ENCODE measurements around the gene KLHL10. TPM values are rescaled to one million over a fixed set of nuclear protein-coding genes. Genes with fewer than 3 reads are reported as not detected.
"Not testable (repeated sequence)": the region's sequence is repeated elsewhere in the genome, so short reads cannot be mapped to it uniquely, and the experiment has no call there.

Gene KLHL10
- total RNA-seq, 1 donor from 2014 or later, result not detected

DNA sequence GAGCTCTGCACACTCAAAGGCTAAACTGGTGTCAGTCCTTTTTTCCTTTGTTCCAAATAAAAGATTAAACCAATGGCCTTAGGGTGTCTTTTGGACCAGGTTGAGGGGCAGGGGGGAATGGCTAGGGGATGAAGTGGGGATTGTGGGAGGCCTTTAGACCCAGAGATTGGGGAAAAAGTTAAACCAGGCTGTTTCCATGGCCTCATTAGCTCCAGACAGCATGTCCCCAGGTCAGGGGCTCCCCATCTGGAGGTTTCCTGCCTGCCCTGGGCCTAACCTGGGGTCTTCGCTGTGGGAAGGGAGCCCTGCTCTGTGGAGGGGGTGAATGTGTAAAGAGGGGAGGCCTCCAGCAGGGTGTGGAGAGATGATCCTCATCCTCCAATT is 14.5 kb upstream of the KLHL10 start:
- H3K4me1 Mint-ChIP-seq, result no peaks in the 10 kb centered on the region
- TF ChIP-seq, protein P1, sequence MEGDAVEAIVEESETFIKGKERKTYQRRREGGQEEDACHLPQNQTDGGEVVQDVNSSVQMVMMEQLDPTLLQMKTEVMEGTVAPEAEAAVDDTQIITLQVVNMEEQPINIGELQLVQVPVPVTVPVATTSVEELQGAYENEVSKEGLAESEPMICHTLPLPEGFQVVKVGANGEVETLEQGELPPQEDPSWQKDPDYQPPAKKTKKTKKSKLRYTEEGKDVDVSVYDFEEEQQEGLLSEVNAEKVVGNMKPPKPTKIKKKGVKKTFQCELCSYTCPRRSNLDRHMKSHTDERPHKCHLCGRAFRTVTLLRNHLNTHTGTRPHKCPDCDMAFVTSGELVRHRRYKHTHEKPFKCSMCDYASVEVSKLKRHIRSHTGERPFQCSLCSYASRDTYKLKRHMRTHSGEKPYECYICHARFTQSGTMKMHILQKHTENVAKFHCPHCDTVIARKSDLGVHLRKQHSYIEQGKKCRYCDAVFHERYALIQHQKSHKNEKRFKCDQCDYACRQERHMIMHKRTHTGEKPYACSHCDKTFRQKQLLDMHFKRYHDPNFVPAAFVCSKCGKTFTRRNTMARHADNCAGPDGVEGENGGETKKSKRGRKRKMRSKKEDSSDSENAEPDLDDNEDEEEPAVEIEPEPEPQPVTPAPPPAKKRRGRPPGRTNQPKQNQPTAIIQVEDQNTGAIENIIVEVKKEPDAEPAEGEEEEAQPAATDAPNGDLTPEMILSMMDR (IDR thresholded peaks at IDR 0.05), result no peak
- H3K4me3 Mint-ChIP-seq, result no peak overlapping the region
- H3K9me3 Mint-ChIP-seq, result no peaks in the 10 kb centered on the region
- peaks cover 24% of the 10 kb centered on the region for H3K36me3 Mint-ChIP-seq (ENCODE audit: low read depth)
- no peak overlapping the region for H3K27ac Mint-ChIP-seq
- ATAC-seq (ENCODE audit: low read depth) (no peak), DNase-seq (no peak)
- POLR2A ChIA-PET, result interaction anchor here (1.0 kb wide), 1 partner anchor 42 kb away, joined by 4 read pairs; the partner anchor contains the start of gene KLHL11
- intact Hi-C loops (cut with micrococcal nuclease), result no loop called here
- CTCF ChIA-PET, result no interaction called here
- H3K27me3 Mint-ChIP-seq, result no peaks in the 10 kb centered on the region

GRCh38 chr17:41823580-41823979 is 14.0 kb upstream of the KLHL10 start:
- POLR2A ChIA-PET, result no interaction called here
- TF ChIP-seq, protein P1 (IDR thresholded peaks at IDR 0.05), result no peak
- peaks cover 27% of the 10 kb centered on the region for H3K36me3 Mint-ChIP-seq (ENCODE audit: low read depth)

GRCh38 chr17:41824086-41824485 is 13.5 kb upstream of the KLHL10 start:
- Mint-ChIP-seq H3K4me3 (no peak overlapping the region), H3K27me3 (no peaks in the 10 kb centered on the region), H3K9me3 (no peaks in the 10 kb centered on the region), H3K36me3 (ENCODE audit: low read depth) (peaks cover 31% of the 10 kb centered on the region), H3K4me1 (no peaks in the 10 kb centered on the region), H3K27ac (no peak overlapping the region)
- intact Hi-C loops (cut with micrococcal nuclease), result no loop called here
- ChIA-PET POLR2A (no interaction called here), CTCF (no interaction called here)
- TF ChIP-seq, protein P1 (IDR thresholded peaks at IDR 0.05), result no peak
- DNase-seq (no peak), ATAC-seq (ENCODE audit: low read depth) (no peak)

More at GRCh38 chr17:41823580-41823979, 14.0 kb upstream of the KLHL10 start:
- H3K4me1 Mint-ChIP-seq, result no peaks in the 10 kb centered on the region
- CTCF ChIA-PET, result no interaction called here
- DNase-seq (no peak), ATAC-seq (ENCODE audit: low read depth) (no peak)
- no peaks in the 10 kb centered on the region for H3K9me3 Mint-ChIP-seq
- no peaks in the 10 kb centered on the region for H3K27me3 Mint-ChIP-seq
- no peak overlapping the region for H3K4me3 Mint-ChIP-seq
- intact Hi-C loops (cut with micrococcal nuclease), result no loop called here
- H3K27ac Mint-ChIP-seq, result no peak overlapping the region

GRCh38 chr17:41825175-41825845 is 12.3 kb upstream of the KLHL10 start:
- ATAC-seq (ENCODE audit: low read depth) (no peak), DNase-seq (no peak)
- TF ChIP-seq, protein P1 (IDR thresholded peaks at IDR 0.05), result no peak
- Mint-ChIP-seq H3K4me3 (no peak overlapping the region), H3K4me1 (no peaks in the 10 kb centered on the region), H3K27me3 (no peaks in the 10 kb centered on the region), H3K9me3 (no peaks in the 10 kb centered on the region), H3K36me3 (ENCODE audit: low read depth) (peaks cover 42% of the 10 kb centered on the region), H3K27ac (no peak overlapping the region)
- ChIA-PET POLR2A (no interaction called here), CTCF (no interaction called here)
- intact Hi-C loops (cut with micrococcal nuclease), result no loop called here

- H3K27ac Mint-ChIP-seq; H3K4me3 Mint-ChIP-seq; H3K27me3 Mint-ChIP-seq; intact Hi-C loops (cut with micrococcal nuclease); ATAC-seq (ENCODE audit: low read depth); H3K9me3 Mint-ChIP-seq; POLR2A ChIA-PET; DNase-seq; H3K4me1 Mint-ChIP-seq: not testable (repeated sequence)
- CTCF ChIA-PET, result interaction anchor here (1.4 kb wide), 1 partner anchor 19 kb away, joined by 3 read pairs; no protein-coding TSS in a partner anchor
- peaks cover 55% of the 10 kb centered on the region for H3K36me3 Mint-ChIP-seq (ENCODE audit: low read depth)
Measured at GRCh38 chr17:41829961-41830360, 7.7 kb upstream of the KLHL10 start.
